ENCODE measurements around the gene PABPN1L. TPM values are rescaled to one million over a fixed set of nuclear protein-coding genes. Genes with fewer than 3 reads are reported as not detected.

PABPN1L gene
- total and polyA plus RNA-seq, 4 donors, result 0.41 to 0.66 TPM; not detected in 2

DNA sequence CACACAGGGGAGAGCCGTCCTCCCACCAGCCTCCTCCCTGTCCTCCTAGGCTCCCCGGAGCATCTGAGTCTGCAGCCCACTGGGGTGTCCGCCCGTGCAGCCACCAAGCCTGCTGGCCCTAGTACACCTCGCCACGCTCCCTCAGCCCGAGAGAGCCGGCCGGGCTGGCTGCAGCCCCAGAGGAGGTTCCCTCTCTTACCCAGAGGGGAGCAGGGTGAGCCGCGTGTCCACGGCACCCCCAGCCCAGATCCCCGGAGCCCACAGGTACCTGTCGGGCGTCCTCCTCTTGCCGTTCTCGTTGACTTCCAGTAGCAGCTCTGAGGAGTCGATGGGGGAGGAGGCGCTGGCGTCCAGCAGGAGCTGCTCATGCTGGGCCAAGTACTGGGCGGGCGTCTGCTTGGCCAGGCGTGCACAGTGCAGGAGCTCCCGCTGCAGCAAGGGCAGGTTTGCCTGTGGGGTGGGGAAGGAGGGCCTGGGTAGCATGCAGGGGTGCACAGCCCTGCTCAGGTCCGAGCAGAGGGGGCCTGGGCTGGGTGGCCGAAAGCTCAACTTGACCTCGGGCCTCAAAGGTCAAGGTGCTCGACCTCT is 19.3 kb upstream of the PABPN1L start:
- H3K9me3 ChIP-seq (ENCODE audit: control insufficient read depth, insufficient read depth, low read length), result no peaks in the 10 kb centered on the region
- H3K36me3 ChIP-seq (ENCODE audit: control insufficient read depth, insufficient read depth, low read length), result peaks cover 95% of the 10 kb centered on the region
- peaks cover 26% of the 10 kb centered on the region for H3K4me1 ChIP-seq (ENCODE audit: control insufficient read depth, insufficient read depth, low read length)
- no peak overlapping the region for H3K4me3 ChIP-seq (ENCODE audit: low read depth, low read length)
- H3K27ac ChIP-seq (ENCODE audit: low read depth, low read length), result no peak overlapping the region
- H3K27me3 ChIP-seq (ENCODE audit: control insufficient read depth, insufficient read depth, low read length), result no peaks in the 10 kb centered on the region
- WGBS (ENCODE audit: insufficient coverage), result 87% methylated on average over 28 of the region's 28 CpGs
- DNase-seq (ENCODE audit: low read depth in 4 of 6, low spot score in 6 of 6), result no peak

DNA sequence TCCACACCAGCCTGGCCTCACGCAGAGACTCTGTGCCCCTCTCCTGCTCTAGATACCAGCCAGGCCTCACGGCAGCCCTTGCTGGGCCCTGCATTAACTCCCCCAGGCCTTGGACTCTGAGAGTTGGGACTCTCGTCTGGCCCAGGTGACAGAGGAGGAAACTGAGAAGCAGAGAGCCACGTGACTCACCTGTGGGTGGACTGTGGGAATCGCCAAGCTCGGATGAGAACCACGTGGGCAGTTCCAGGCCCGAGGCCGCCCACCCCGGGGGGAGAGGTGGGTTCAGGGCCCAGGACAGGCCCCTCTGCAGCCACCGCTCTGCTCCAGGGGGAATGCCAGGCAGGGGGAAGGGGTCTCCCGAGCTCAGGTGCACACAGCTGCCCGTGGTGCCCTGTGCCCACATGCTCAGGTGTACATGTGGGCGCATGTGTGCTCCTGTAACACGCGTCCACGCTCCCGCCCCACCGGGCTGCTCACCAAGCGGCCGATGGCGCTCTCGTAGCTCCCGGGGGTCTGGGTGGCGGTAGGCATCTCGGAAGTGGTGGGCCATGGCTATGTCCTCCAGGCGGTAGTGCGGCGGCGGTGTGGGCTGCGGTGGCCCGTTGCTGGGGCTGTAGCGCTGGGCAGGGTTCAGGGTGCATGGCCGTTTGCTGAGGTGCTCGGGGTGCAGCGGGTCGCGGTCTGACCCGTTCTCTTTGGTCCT is 18.3 kb upstream of the PABPN1L start:
- Histone ChIP-seq H3K27me3 (ENCODE audit: control insufficient read depth, insufficient read depth, low read length) (no peaks in the 10 kb centered on the region), H3K36me3 (ENCODE audit: control insufficient read depth, insufficient read depth, low read length) (peaks cover 95% of the 10 kb centered on the region), H3K9me3 (ENCODE audit: control insufficient read depth, insufficient read depth, low read length) (no peaks in the 10 kb centered on the region), H3K4me3 (ENCODE audit: low read depth, low read length) (no peak overlapping the region), H3K4me1 (ENCODE audit: control insufficient read depth, insufficient read depth, low read length) (peaks cover 36% of the 10 kb centered on the region), H3K27ac (ENCODE audit: low read depth, low read length) (no peak overlapping the region)
- no peak for DNase-seq (ENCODE audit: low read depth in 4 of 6, low spot score in 6 of 6)
- WGBS (ENCODE audit: insufficient coverage), result 94% methylated on average over 37 of the region's 39 CpGs

- peaks cover 97% of the 10 kb centered on the region for H3K36me3 ChIP-seq (ENCODE audit: control insufficient read depth, insufficient read depth, low read length)
Observed at GRCh38 chr16:88883946-88884345, 17.5 kb upstream of the PABPN1L start.

DNA sequence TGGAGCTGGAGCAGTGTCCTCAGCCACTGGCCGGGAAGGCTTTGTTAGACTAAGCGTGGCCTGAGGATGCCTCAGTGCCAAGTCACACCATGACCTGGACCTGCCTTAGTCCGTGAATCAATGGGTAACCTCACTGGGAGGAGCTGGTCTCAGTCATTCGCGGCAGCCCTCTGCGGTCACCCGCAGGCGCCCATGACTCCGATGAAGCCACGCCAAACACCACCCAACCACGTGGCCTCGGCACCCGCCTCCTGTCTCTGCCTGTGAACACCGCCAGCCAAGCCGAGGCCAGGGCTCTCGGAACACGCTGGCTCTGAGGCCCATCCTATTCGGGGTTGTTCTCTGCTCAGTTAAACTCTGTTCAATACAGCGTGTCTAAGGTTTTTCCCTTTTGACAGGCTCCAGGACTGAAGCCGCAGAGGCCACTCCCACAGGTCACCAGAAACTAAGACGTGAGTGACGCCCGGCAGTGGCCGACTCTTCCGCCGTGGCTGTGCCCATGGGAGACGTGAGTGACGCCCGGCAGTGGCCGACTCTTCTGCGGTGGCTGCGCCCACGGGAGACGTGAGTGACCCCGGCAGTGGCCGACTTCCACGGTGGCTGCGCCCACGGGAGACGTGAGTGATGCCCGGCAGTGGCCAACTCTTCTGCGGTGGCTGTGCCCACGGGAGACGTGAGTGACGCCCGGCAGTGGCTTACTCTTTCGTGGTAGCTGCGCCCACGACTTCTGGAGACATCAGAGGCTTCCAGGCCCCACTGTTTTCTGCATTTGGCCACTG is 16.8 kb upstream of the PABPN1L start:
- Histone ChIP-seq H3K27me3 (ENCODE audit: control insufficient read depth, insufficient read depth, low read length) (no peaks in the 10 kb centered on the region), H3K27ac (ENCODE audit: low read depth, low read length) (no peak overlapping the region), H3K4me3 (ENCODE audit: low read depth, low read length) (no peak overlapping the region), H3K9me3 (ENCODE audit: control insufficient read depth, insufficient read depth, low read length) (no peaks in the 10 kb centered on the region), H3K4me1 (ENCODE audit: control insufficient read depth, insufficient read depth, low read length) (peaks cover 32% of the 10 kb centered on the region), H3K36me3 (ENCODE audit: control insufficient read depth, insufficient read depth, low read length) (peaks cover 99% of the 10 kb centered on the region)
- 95% methylated on average over 49 of the region's 49 CpGs for WGBS (ENCODE audit: insufficient coverage)
- no peak for DNase-seq (ENCODE audit: low read depth in 4 of 6, low spot score in 6 of 6)

More at GRCh38 chr16:88883946-88884345, 17.5 kb upstream of the PABPN1L start:
- 79% methylated on average over 11 of the region's 11 CpGs for WGBS (ENCODE audit: insufficient coverage)
- no peak overlapping the region for H3K27ac ChIP-seq (ENCODE audit: low read depth, low read length)
- DNase-seq (ENCODE audit: low read depth in 4 of 6, low spot score in 6 of 6), result no peak
- peaks cover 36% of the 10 kb centered on the region for H3K4me1 ChIP-seq (ENCODE audit: control insufficient read depth, insufficient read depth, low read length)
- H3K9me3 ChIP-seq (ENCODE audit: control insufficient read depth, insufficient read depth, low read length), result no peaks in the 10 kb centered on the region
- H3K4me3 ChIP-seq (ENCODE audit: low read depth, low read length), result no peak overlapping the region
- no peaks in the 10 kb centered on the region for H3K27me3 ChIP-seq (ENCODE audit: control insufficient read depth, insufficient read depth, low read length)

DNA sequence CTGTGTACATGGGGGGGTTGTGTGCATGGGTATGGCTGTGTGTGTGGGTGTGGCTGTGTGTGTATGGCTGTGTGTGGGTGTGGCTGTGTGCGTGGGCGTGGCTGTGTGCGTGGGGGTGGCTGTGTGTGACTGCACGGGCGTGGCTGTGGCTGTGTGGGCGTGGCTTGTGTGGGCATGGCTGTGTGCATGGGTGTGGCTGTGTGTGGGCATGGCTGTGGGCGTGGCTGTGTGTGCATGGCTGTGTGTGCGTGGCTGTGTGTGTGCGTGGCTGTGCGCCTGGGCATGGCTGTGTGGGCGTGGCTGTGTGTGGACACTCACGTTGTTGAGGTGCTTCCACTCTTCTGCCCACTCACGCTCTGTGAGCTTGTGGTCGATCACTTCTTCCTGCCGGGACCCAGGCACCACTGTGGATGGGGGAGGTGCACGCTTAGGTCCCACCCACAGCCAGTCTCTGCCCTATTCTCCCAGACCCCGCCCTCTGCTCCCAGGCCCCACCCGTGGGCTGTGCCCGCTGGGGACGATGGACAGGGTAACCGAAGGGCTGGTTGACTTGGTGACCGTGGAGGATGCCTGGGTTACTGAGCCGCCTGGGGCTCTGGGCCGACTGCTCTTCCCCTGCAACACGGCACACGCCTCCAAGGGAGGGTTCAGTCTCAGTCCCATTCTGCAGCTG is 16.0 kb upstream of the PABPN1L start:
- no peak overlapping the region for H3K27ac ChIP-seq (ENCODE audit: low read depth, low read length)
- H3K27me3 ChIP-seq (ENCODE audit: control insufficient read depth, insufficient read depth, low read length), result no peaks in the 10 kb centered on the region
- peaks cover 29% of the 10 kb centered on the region for H3K4me1 ChIP-seq (ENCODE audit: control insufficient read depth, insufficient read depth, low read length)
- H3K36me3 ChIP-seq (ENCODE audit: control insufficient read depth, insufficient read depth, low read length), result peaks cover 100% of the 10 kb centered on the region
- H3K9me3 ChIP-seq (ENCODE audit: control insufficient read depth, insufficient read depth, low read length), result no peaks in the 10 kb centered on the region
- WGBS (ENCODE audit: insufficient coverage), result 88% methylated on average over 22 of the region's 26 CpGs
- DNase-seq (ENCODE audit: low read depth in 4 of 6, low spot score in 6 of 6), result no peak
- H3K4me3 ChIP-seq (ENCODE audit: low read depth, low read length), result no peak overlapping the region

DNA sequence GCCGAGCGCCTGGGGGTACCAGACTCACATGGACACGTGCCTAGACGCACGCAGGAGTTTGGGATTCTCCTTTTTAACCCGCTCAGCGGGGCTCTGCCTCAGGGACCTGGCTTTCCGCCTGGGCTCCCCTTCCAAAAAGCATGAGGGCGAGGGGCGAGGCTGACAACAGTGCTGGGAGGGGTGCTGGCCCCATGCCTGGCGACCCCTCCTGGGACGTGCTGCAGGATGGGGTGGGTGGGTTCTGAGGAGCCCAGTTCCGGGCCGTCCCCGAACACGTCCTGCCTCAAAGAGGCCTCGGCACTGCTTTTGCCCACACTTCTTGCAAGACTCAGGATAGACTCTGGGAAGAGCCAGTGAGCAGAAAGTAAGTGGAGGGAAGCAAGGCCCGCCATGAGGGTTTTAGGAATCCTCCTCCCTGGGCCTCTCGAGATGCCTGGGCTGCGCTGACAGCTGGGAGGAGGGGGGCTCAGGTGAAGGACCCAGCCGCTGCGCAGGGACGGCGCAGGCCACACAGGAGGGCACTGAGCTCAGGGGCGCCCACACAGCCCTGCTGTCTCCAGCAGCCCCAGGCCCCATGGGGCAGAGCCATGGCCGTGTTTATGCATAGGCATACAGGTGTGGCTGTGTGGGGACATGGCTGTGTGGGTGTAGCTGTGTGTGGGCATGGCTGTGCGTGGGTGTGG is 15.4 kb upstream of the PABPN1L start:
- Histone ChIP-seq H3K4me3 (ENCODE audit: low read depth, low read length) (no peak overlapping the region), H3K27me3 (ENCODE audit: control insufficient read depth, insufficient read depth, low read length) (no peaks in the 10 kb centered on the region), H3K27ac (ENCODE audit: low read depth, low read length) (no peak overlapping the region), H3K36me3 (ENCODE audit: control insufficient read depth, insufficient read depth, low read length) (peaks cover 100% of the 10 kb centered on the region), H3K9me3 (ENCODE audit: control insufficient read depth, insufficient read depth, low read length) (no peaks in the 10 kb centered on the region), H3K4me1 (ENCODE audit: control insufficient read depth, insufficient read depth, low read length) (peaks cover 24% of the 10 kb centered on the region)
- DNase-seq (ENCODE audit: low read depth in 4 of 6, low spot score in 6 of 6), result no peak
- WGBS (ENCODE audit: insufficient coverage), result 67% methylated on average over 24 of the region's 27 CpGs

GRCh38 chr16:88881007-88881615 is 14.7 kb upstream of the PABPN1L start:
- Histone ChIP-seq H3K36me3 (ENCODE audit: control insufficient read depth, insufficient read depth, low read length) (peaks cover 99% of the 10 kb centered on the region), H3K27ac (ENCODE audit: low read depth, low read length) (no peak overlapping the region), H3K4me1 (ENCODE audit: control insufficient read depth, insufficient read depth, low read length) (peaks cover 17% of the 10 kb centered on the region), H3K4me3 (ENCODE audit: low read depth, low read length) (no peak overlapping the region), H3K9me3 (ENCODE audit: control insufficient read depth, insufficient read depth, low read length) (no peaks in the 10 kb centered on the region), H3K27me3 (ENCODE audit: control insufficient read depth, insufficient read depth, low read length) (no peaks in the 10 kb centered on the region)
- DNase-seq (ENCODE audit: low read depth in 4 of 6, low spot score in 6 of 6), result peak in 2 of 6 donors; percentile 24 to 31
- 29% methylated on average over 45 of the region's 46 CpGs for WGBS (ENCODE audit: insufficient coverage)

GRCh38 chr16:88880226-88881006 is 14.0 kb upstream of the PABPN1L start:
- Histone ChIP-seq H3K27me3 (ENCODE audit: control insufficient read depth, insufficient read depth, low read length) (no peaks in the 10 kb centered on the region), H3K27ac (ENCODE audit: low read depth, low read length) (no peak overlapping the region), H3K4me1 (ENCODE audit: control insufficient read depth, insufficient read depth, low read length) (peaks cover 17% of the 10 kb centered on the region), H3K4me3 (ENCODE audit: low read depth, low read length) (no peak overlapping the region), H3K9me3 (ENCODE audit: control insufficient read depth, insufficient read depth, low read length) (no peaks in the 10 kb centered on the region), H3K36me3 (ENCODE audit: control insufficient read depth, insufficient read depth, low read length) (peaks cover 96% of the 10 kb centered on the region)
- DNase-seq (ENCODE audit: low read depth in 4 of 6, low spot score in 6 of 6), result no peak
- WGBS (ENCODE audit: insufficient coverage), result 53% methylated on average over 36 of the region's 36 CpGs
